ENCODE measurements around the gene CYYR1.

Gene CYYR1

GRCh38 chr21:26539566-26539965 is 33.5 kb downstream of the CYYR1 start:
- TF ChIP-seq CTCF (IDR thresholded peaks at IDR 0.05): no peak
- no peak for TF ChIP-seq ZFX (IDR thresholded peaks at IDR 0.05; ENCODE audit: borderline replicate concordance)

GRCh38 chr21:26534517-26534916 is 38.6 kb downstream of the CYYR1 start:
- no peak overlapping the region for H3K27ac ChIP-seq
- no peak for TF ChIP-seq ZFX (IDR thresholded peaks at IDR 0.05; ENCODE audit: borderline replicate concordance)
- TF ChIP-seq CTCF (IDR thresholded peaks at IDR 0.05): no peak

More at GRCh38 chr21:26539566-26539965, 33.5 kb downstream of the CYYR1 start:
- no peak overlapping the region for H3K27ac ChIP-seq

GRCh38 chr21:26532208-26532607 is 40.9 kb downstream of the CYYR1 start:
- TF ChIP-seq ZFX (IDR thresholded peaks at IDR 0.05; ENCODE audit: borderline replicate concordance) (no peak), CTCF (IDR thresholded peaks at IDR 0.05) (no peak)

GRCh38 chr21:26529526-26529925 is 43.6 kb downstream of the CYYR1 start:
- no peak overlapping the region for H3K27ac ChIP-seq
- TF ChIP-seq ZFX (IDR thresholded peaks at IDR 0.05; ENCODE audit: borderline replicate concordance) (no peak), CTCF (IDR thresholded peaks at IDR 0.05) (no peak)

More at GRCh38 chr21:26532208-26532607, 40.9 kb downstream of the CYYR1 start:
- no peak overlapping the region for H3K27ac ChIP-seq

- TF ChIP-seq CTCF (IDR thresholded peaks at IDR 0.05): no peak
- TF ChIP-seq ZFX (IDR thresholded peaks at IDR 0.05; ENCODE audit: borderline replicate concordance): no peak
- H3K27ac ChIP-seq: no peak overlapping the region
These were observed 44.2 kb downstream of the CYYR1 start for GRCh38 chr21:26528882-26529281.

GRCh38 chr21:26522704-26523103 is 50.4 kb downstream of the CYYR1 start:
- TF ChIP-seq ZFX (IDR thresholded peaks at IDR 0.05; ENCODE audit: borderline replicate concordance): no peak
- no peak for TF ChIP-seq CTCF (IDR thresholded peaks at IDR 0.05)
- no peak overlapping the region for H3K27ac ChIP-seq

GRCh38 chr21:26519142-26519541 is 53.9 kb downstream of the CYYR1 start:
- TF ChIP-seq ZFX (IDR thresholded peaks at IDR 0.05; ENCODE audit: borderline replicate concordance) (no peak), CTCF (IDR thresholded peaks at IDR 0.05) (no peak)

More at GRCh38 chr21:26519142-26519541, 53.9 kb downstream of the CYYR1 start:
- no peak overlapping the region for H3K27ac ChIP-seq
